Erythroblast (primary cell): ENCODE results near the gene STARD10.

Source experiments
- GATA1 ChIP-seq: IDR thresholded peaks from 2 replicates; pipeline ENCODE4 v1.6.1; 2011; ENCODE audit warnings: low read depth, mild to moderate bottlenecking, control low read depth, low read length, moderate library complexity
- POLR2A ChIP-seq: IDR thresholded peaks from 2 replicates; pipeline ENCODE4 v1.6.1; 2011; ENCODE audit warnings: mild to moderate bottlenecking, low read length

DNA sequence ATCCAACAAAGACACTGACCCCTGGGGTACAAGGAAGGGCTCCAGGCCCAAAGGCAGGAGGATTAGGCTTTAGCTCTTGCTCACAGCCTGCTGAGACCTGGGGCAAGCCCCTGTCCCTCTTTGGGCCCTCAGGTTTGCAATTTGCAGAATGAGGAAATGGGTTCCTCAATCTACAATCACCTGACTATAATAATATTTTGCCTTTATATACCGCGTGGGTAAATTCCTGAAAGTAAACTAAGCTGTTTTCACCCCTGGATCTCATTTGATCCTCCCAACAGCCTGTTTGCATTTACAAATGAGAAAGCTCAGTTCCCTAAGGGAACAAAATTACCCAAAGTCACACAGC is 797 bp downstream of the STARD10 start:
- TF ChIP-seq POLR2A = no peak
- TF ChIP-seq GATA1 = no peak
